ENCODE measurements around the gene OR52H1. TPM values are rescaled to one million over a fixed set of nuclear protein-coding genes. Genes with fewer than 3 reads are reported as not detected.

Gene OR52H1
- total and polyA plus RNA-seq, 2 of the 8 experiments (the other 6 are each of a cell fraction or from before 2014, with no cell fraction given): 0.09 TPM; not detected in 1

DNA sequence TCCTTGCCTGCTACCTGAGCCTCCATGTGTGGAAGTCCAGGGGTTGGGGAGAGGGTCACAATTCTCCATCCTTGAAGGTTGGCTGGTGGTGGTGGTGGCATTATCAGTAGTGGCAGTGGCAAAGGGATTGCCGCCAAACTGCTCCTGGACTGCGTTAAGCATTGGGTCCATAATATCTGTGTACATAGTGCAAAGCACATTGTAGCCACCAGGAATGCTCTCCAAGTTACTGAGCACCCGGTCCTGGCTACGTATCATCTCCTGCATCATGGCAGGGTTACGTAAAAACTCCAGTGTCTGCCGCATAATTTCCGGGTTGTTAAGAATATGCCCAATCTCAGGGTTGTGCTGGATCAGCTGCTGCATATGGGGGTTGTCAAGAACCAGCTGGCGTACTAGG, 39.7 kb downstream of the OR52H1 start (continued):
- TF ChIP-seq, protein P1, sequence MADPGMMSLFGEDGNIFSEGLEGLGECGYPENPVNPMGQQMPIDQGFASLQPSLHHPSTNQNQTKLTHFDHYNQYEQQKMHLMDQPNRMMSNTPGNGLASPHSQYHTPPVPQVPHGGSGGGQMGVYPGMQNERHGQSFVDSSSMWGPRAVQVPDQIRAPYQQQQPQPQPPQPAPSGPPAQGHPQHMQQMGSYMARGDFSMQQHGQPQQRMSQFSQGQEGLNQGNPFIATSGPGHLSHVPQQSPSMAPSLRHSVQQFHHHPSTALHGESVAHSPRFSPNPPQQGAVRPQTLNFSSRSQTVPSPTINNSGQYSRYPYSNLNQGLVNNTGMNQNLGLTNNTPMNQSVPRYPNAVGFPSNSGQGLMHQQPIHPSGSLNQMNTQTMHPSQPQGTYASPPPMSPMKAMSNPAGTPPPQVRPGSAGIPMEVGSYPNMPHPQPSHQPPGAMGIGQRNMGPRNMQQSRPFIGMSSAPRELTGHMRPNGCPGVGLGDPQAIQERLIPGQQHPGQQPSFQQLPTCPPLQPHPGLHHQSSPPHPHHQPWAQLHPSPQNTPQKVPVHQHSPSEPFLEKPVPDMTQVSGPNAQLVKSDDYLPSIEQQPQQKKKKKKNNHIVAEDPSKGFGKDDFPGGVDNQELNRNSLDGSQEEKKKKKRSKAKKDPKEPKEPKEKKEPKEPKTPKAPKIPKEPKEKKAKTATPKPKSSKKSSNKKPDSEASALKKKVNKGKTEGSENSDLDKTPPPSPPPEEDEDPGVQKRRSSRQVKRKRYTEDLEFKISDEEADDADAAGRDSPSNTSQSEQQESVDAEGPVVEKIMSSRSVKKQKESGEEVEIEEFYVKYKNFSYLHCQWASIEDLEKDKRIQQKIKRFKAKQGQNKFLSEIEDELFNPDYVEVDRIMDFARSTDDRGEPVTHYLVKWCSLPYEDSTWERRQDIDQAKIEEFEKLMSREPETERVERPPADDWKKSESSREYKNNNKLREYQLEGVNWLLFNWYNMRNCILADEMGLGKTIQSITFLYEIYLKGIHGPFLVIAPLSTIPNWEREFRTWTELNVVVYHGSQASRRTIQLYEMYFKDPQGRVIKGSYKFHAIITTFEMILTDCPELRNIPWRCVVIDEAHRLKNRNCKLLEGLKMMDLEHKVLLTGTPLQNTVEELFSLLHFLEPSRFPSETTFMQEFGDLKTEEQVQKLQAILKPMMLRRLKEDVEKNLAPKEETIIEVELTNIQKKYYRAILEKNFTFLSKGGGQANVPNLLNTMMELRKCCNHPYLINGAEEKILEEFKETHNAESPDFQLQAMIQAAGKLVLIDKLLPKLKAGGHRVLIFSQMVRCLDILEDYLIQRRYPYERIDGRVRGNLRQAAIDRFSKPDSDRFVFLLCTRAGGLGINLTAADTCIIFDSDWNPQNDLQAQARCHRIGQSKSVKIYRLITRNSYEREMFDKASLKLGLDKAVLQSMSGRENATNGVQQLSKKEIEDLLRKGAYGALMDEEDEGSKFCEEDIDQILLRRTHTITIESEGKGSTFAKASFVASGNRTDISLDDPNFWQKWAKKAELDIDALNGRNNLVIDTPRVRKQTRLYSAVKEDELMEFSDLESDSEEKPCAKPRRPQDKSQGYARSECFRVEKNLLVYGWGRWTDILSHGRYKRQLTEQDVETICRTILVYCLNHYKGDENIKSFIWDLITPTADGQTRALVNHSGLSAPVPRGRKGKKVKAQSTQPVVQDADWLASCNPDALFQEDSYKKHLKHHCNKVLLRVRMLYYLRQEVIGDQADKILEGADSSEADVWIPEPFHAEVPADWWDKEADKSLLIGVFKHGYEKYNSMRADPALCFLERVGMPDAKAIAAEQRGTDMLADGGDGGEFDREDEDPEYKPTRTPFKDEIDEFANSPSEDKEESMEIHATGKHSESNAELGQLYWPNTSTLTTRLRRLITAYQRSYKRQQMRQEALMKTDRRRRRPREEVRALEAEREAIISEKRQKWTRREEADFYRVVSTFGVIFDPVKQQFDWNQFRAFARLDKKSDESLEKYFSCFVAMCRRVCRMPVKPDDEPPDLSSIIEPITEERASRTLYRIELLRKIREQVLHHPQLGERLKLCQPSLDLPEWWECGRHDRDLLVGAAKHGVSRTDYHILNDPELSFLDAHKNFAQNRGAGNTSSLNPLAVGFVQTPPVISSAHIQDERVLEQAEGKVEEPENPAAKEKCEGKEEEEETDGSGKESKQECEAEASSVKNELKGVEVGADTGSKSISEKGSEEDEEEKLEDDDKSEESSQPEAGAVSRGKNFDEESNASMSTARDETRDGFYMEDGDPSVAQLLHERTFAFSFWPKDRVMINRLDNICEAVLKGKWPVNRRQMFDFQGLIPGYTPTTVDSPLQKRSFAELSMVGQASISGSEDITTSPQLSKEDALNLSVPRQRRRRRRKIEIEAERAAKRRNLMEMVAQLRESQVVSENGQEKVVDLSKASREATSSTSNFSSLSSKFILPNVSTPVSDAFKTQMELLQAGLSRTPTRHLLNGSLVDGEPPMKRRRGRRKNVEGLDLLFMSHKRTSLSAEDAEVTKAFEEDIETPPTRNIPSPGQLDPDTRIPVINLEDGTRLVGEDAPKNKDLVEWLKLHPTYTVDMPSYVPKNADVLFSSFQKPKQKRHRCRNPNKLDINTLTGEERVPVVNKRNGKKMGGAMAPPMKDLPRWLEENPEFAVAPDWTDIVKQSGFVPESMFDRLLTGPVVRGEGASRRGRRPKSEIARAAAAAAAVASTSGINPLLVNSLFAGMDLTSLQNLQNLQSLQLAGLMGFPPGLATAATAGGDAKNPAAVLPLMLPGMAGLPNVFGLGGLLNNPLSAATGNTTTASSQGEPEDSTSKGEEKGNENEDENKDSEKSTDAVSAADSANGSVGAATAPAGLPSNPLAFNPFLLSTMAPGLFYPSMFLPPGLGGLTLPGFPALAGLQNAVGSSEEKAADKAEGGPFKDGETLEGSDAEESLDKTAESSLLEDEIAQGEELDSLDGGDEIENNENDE (IDR thresholded peaks at IDR 0.05; ENCODE audit: insufficient replicate concordance, low read length): no peak
- TF ChIP-seq ASH2L (IDR thresholded peaks at IDR 0.05; ENCODE audit: low read length): no peak
- TF ChIP-seq POU5F1 (IDR thresholded peaks at IDR 0.05; ENCODE audit: low read depth, low read length): no peak
- TF ChIP-seq BRCA1 (IDR thresholded peaks at IDR 0.05; ENCODE audit: low read depth, low read length): no peak
- TF ChIP-seq POLR2A (IDR thresholded peaks at IDR 0.05; ENCODE audit: control extremely low read depth in 1 of 2, low read depth in 2 of 2, low read length in 2 of 2): no peak
- no peak for TF ChIP-seq NANOG (IDR thresholded peaks at IDR 0.05; ENCODE audit: insufficient read depth, low read depth, low read length, poor library complexity, severe bottlenecking)
- TF ChIP-seq CEBPB (IDR thresholded peaks at IDR 0.05; ENCODE audit: low read depth, low read length): no peak
- TF ChIP-seq, protein P2, sequence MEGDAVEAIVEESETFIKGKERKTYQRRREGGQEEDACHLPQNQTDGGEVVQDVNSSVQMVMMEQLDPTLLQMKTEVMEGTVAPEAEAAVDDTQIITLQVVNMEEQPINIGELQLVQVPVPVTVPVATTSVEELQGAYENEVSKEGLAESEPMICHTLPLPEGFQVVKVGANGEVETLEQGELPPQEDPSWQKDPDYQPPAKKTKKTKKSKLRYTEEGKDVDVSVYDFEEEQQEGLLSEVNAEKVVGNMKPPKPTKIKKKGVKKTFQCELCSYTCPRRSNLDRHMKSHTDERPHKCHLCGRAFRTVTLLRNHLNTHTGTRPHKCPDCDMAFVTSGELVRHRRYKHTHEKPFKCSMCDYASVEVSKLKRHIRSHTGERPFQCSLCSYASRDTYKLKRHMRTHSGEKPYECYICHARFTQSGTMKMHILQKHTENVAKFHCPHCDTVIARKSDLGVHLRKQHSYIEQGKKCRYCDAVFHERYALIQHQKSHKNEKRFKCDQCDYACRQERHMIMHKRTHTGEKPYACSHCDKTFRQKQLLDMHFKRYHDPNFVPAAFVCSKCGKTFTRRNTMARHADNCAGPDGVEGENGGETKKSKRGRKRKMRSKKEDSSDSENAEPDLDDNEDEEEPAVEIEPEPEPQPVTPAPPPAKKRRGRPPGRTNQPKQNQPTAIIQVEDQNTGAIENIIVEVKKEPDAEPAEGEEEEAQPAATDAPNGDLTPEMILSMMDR (IDR thresholded peaks at IDR 0.05; ENCODE audit: control extremely low read depth in 1 of 3, insufficient read depth in 1 of 3, low read depth in 1 of 3, low read length in 3 of 3): no peak

All from H1 (cell line).